Activated CD4-positive, alpha-beta T cell treated with anti-CD3 and anti-CD28 coated beads for 4 hours (primary cell): ENCODE measurements around the gene EVPL.

ENCODE experiments used
- DNase-seq, 2 donors: peaks; one replicate each; pipeline ENCODE4 v3.0.0-alpha.2; 2020

The EVPL gene

DNA sequence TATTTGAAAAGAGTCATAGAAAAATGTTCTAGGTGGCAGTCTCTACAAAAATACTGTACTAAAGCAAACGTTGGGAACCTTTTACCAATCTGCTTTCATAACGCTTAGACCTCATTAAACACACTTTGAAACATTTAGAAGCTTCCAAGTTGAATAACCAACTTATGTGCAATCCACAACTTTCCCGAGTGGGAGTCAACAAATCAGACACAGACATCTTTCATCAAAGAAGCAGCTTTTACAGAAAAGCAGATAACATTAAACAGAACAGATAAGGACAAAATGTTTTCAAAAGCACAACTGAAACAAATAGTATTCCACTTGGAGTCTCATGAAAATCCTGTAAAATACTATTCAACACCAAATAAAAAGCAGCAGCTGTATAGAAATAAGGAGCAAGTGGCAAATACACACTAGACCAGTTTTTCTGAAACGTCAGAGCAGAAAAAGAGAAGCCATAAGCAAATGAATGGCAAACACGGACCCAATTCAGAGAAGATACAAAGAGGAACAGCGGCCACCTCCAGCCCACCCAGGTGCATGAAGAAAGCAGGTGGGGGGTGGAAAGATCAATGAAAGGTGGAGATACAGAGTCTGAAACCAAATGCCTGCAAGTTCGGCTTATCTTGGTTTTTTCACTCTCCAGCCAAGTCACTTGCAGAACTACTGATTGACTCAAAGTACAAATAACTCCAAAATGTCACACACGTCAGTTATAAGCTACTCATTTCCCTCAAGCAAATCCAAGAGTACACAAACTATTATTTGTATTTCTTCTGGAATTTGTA lies 67.9 kb downstream of the EVPL start:
- DNase-seq, result no peak
